A549 (cell line): ENCODE results near the gene C1orf141. TPM values are rescaled to one million over a fixed set of nuclear protein-coding genes. Genes with fewer than 3 reads are reported as not detected.

Source experiments
- ATAC-seq, 2 experiments: fragments of 200-7000 bp in 1 of 2; fragments of >200 bp in 1 of 2; cut with Nextera tagmentation in 1 of 2; cut with Tn5 transposase in 1 of 2; 3 replicates each; pipeline versions ENCODE4 v1.8.0 to v1.9.1; 2018 to 2020; ENCODE audit warnings: mild to moderate bottlenecking in 1 of 2, moderate library complexity in 1 of 2
- CTCF ChIA-PET: fragments of 300-600 bp; sonication (Branson Sonifier 250); formaldehyde crosslinking; extraction: SDS; loops from one replicate; lab custom pipeline; 2021; ENCODE audit warnings: antibody characterized with exemption, inconsistent platforms; lab: Yijun Ruan, JAX
- POLR2A ChIA-PET: fragments of 350-600 bp; formaldehyde crosslinking; extraction: SDS; loops from one replicate; lab custom pipeline; 2021; ENCODE audit warnings: antibody characterized with exemption, inconsistent platforms; lab: Yijun Ruan, JAX
- DNase-seq, 2 experiments: peaks; one replicate each; pipeline versions ENCODE4 v3.0.0 to v3.0.0-alpha.2; 2011 to 2016; ENCODE audit warnings: low read depth in 1 of 2, low spot score in 1 of 2
- FAIRE-seq: peaks from 2 replicates; lab custom pipeline; 2011; peaks lifted over from hg19 to GRCh38; lab: Jason Lieb, UNC
- H3K27ac ChIP-seq, 2 experiments: fragments of >200 bp; sonication (Bioruptor Twin); formaldehyde crosslinking; 3 replicates each; pipeline ENCODE4 v1.5.1; 2016 to 2017
- H3K4me1 ChIP-seq: fragments of >200 bp; sonication (Bioruptor Twin); formaldehyde crosslinking; 3 replicates; pipeline ENCODE4 v1.6.1; 2016
- H3K4me2 ChIP-seq: fragments of >200 bp; sonication (Bioruptor Twin); formaldehyde crosslinking; 3 replicates; pipeline ENCODE4 v1.6.1; 2016
- H3K4me3 ChIP-seq: fragments of >200 bp; sonication (Bioruptor Twin); formaldehyde crosslinking; 3 replicates; pipeline ENCODE4 v1.5.1; 2016
- H3K9me3 ChIP-seq: fragments of >200 bp; sonication (Bioruptor Twin); formaldehyde crosslinking; 3 replicates; pipeline ENCODE4 v1.6.1; 2016
- E2F6 ChIP-seq: IDR thresholded peaks from 2 replicates; pipeline ENCODE4 v1.6.1; 2012; ENCODE audit warnings: low read depth, borderline replicate concordance
- ELK1 ChIP-seq: fragments of 150-350 bp; IDR thresholded peaks from 2 replicates; pipeline ENCODE4 v1.6.1; 2014; ENCODE audit warnings: low read depth, mild to moderate bottlenecking, low read length
- FOSB ChIP-seq: fragments of 250-450 bp; sonication (Bioruptor Pico); IDR thresholded peaks from 2 replicates; pipeline ENCODE4 v1.5.0; 2020; ENCODE audit warnings: mild to moderate bottlenecking, moderate library complexity
- FOSL2 ChIP-seq, 2 experiments: fragments of 450-650 bp in 1 of 2; fragments of >200 bp in 1 of 2; sonication (Bioruptor Twin) in 1 of 2; formaldehyde crosslinking; IDR thresholded peaks; 2 replicates each; pipeline versions ENCODE4 v1.5.0 to v1.6.1; 2016 to 2020; ENCODE audit warnings: mild to moderate bottlenecking in 1 of 2, moderate library complexity in 1 of 2
- GATA3 ChIP-seq: IDR thresholded peaks from 2 replicates; pipeline ENCODE4 v1.6.1; 2012; ENCODE audit warnings: borderline replicate concordance
- HDAC2 ChIP-seq: fragments of 200-600 bp; sonication (generic); IDR thresholded peaks from 2 replicates; pipeline ENCODE4 v1.6.1; 2016
- HEYL ChIP-seq: fragments of 250-450 bp; sonication (Bioruptor Pico); IDR thresholded peaks from 2 replicates; pipeline ENCODE4 v1.8.0; 2021; ENCODE audit warnings: mild to moderate bottlenecking, moderate library complexity
- HMGXB4 ChIP-seq: fragments of 250-450 bp; sonication (Bioruptor Pico); IDR thresholded peaks from 2 replicates; pipeline ENCODE4 v1.5.0; 2021; ENCODE audit warnings: mild to moderate bottlenecking, moderate library complexity, borderline replicate concordance
- HOXA7 ChIP-seq: fragments of 250-450 bp; sonication (Bioruptor Pico); IDR thresholded peaks from 2 replicates; pipeline ENCODE4 v1.5.0; 2020; ENCODE audit warnings: mild to moderate bottlenecking, moderate library complexity
- HOXB13 ChIP-seq: fragments of 250-450 bp; sonication (Bioruptor Pico); IDR thresholded peaks from 2 replicates; pipeline ENCODE4 v1.5.0; 2020; ENCODE audit warnings: low read depth, mild to moderate bottlenecking, moderate library complexity
- JUN ChIP-seq, 2 experiments: fragments of >200 bp; sonication (Bioruptor Twin); formaldehyde crosslinking; IDR thresholded peaks; 2 replicates in 1 of 2; 3 replicates in 1 of 2; pipeline ENCODE4 v1.6.1; 2016 to 2017
- JUNB ChIP-seq: fragments of >200 bp; sonication (Bioruptor Twin); formaldehyde crosslinking; IDR thresholded peaks from 2 replicates; pipeline ENCODE4 v1.6.1; 2016
- KDM1A ChIP-seq: fragments of 200-600 bp; sonication (generic); IDR thresholded peaks from 2 replicates; pipeline ENCODE4 v1.6.1; 2016; ENCODE audit warnings: low read depth, mild to moderate bottlenecking
- MYC ChIP-seq: IDR thresholded peaks from 2 replicates; pipeline ENCODE4 v1.6.1; 2012; ENCODE audit warnings: mild to moderate bottlenecking, inconsistent platforms, low read length, improper control_type of control experiment, borderline replicate concordance
- NFE2L2 ChIP-seq: fragments of 150-350 bp; conservative IDR thresholded peaks from 2 replicates; pipeline ENCODE4 v1.6.1; 2014; ENCODE audit warnings: low read length
- NR3C1 ChIP-seq: fragments of >200 bp; sonication (Bioruptor Twin); formaldehyde crosslinking; IDR thresholded peaks from 3 replicates; pipeline ENCODE4 v1.6.1; 2017
- PBX3 ChIP-seq: IDR thresholded peaks from 2 replicates; pipeline ENCODE4 v1.6.1; 2012
- POLR2A ChIP-seq: IDR thresholded peaks from 2 replicates; pipeline ENCODE4 v1.6.1; 2012; ENCODE audit warnings: mild to moderate bottlenecking, low read length
- RARB ChIP-seq: fragments of 250-450 bp; sonication (Bioruptor Pico); IDR thresholded peaks from 2 replicates; pipeline ENCODE4 v1.8.0; 2021; ENCODE audit warnings: mild to moderate bottlenecking, moderate library complexity
- RCOR1 ChIP-seq: fragments of 150-350 bp; IDR thresholded peaks from 2 replicates; pipeline ENCODE4 v1.6.1; 2014; ENCODE audit warnings: antibody characterized with exemption, low read length, low read depth
- RNF2 ChIP-seq: fragments of 200-600 bp; sonication (generic); IDR thresholded peaks from 2 replicates; pipeline ENCODE4 v1.6.1; 2016; ENCODE audit warnings: low read depth, mild to moderate bottlenecking, antibody characterized with exemption, moderate library complexity, borderline replicate concordance
- TFCP2L1 ChIP-seq: fragments of 250-450 bp; sonication (Bioruptor Pico); IDR thresholded peaks from 2 replicates; pipeline ENCODE4 v1.5.0; 2021; ENCODE audit warnings: mild to moderate bottlenecking
- TP53 ChIP-seq: fragments of 250-450 bp; sonication (Bioruptor Pico); IDR thresholded peaks from 2 replicates; pipeline ENCODE4 v1.5.0; 2021; ENCODE audit warnings: mild to moderate bottlenecking, moderate library complexity
- ZC3H11A ChIP-seq: fragments of 450-650 bp; IDR thresholded peaks from 2 replicates; pipeline ENCODE4 v1.6.1; 2014; ENCODE audit warnings: antibody characterized with exemption, mild to moderate bottlenecking
- ZSCAN20 ChIP-seq: fragments of 250-450 bp; sonication (Bioruptor Pico); IDR thresholded peaks from 2 replicates; pipeline ENCODE4 v1.8.0; 2022; ENCODE audit warnings: mild to moderate bottlenecking, moderate library complexity
- WGBS: methylation state at CpG from one replicate; pipeline ENCODE4 v1.1.6; 2017; ENCODE audit errors: missing lambda C conversion rate; 5-methylcytosine and 5-hydroxymethylcytosine counted together
- polyA plus RNA-seq, 4 experiments: library from polyadenylated mRNA; depleted of rRNA in 3 of 4; stranded (reverse); fragments of >200 nt; fragmentation: RNase III in 1 of 4; extraction: RNeasy Plus Mini Kit Qiagen cat#74134 plus additional on column Dnase treatment in 1 of 4; gene quantifications; 2 replicates in 3 of 4; 3 replicates in 1 of 4; pipeline ENCODE4 v1.2.3, GENCODE V29; 2011 to 2017

The C1orf141 gene
- polyA plus RNA-seq, 2 of the 4 experiments (the other 2 are of a cell fraction): not detected

- TF ChIP-seq TP53 (CRISPR knock-in tag) (no peak), ZC3H11A (no peak), FOSB (no peak), JUNB (no peak)
Observed at GRCh38 chr1:67051196-67051595, 83.6 kb downstream of the C1orf141 start (continued).

GRCh38 chr1:67044631-67045270 lies 90.0 kb downstream of the C1orf141 start:
- no peak for TF ChIP-seq ELK1
- no peak for TF ChIP-seq RARB
- TF ChIP-seq PBX3: no peak
- TF ChIP-seq MYC: no peak
- TF ChIP-seq KDM1A: no peak
- no peak for TF ChIP-seq E2F6
- TF ChIP-seq GATA3: no peak
- 90% methylated on average over 4 of the region's 4 CpGs for WGBS
- ATAC-seq (no peak), FAIRE-seq (no peak), DNase-seq (no peak)
- no peaks in the 10 kb centered on the region for H3K4me1 ChIP-seq
- H3K27ac ChIP-seq: no peak overlapping the region
- H3K4me2 ChIP-seq: no peak overlapping the region
- ChIA-PET POLR2A (no interaction called here), CTCF (interaction anchor here (3.0 kb wide), 1 partner anchor 104 kb away, joined by 10 read pairs; no protein-coding TSS in a partner anchor)
- no peaks in the 10 kb centered on the region for H3K9me3 ChIP-seq
- no peak overlapping the region for H3K4me3 ChIP-seq

- CTCF ChIA-PET: interaction anchor here (2.0 kb wide), 1 partner anchor 106 kb away, joined by 5 read pairs; no protein-coding TSS in a partner anchor
Observed at GRCh38 chr1:67043366-67043765, 91.4 kb downstream of the C1orf141 start.

More at GRCh38 chr1:67043366-67043765, 91.4 kb downstream of the C1orf141 start:
- TF ChIP-seq RARB (no peak), FOSL2 (IDR thresholded peaks at IDR 0.05) (no peak), FOSL2 (CRISPR knock-in tag; IDR thresholded peaks at IDR 0.05) (no peak), ZSCAN20 (CRISPR knock-in tag) (no peak), NFE2L2 (no peak), HOXA7 (CRISPR knock-in tag) (no peak), MYC (no peak), HEYL (CRISPR knock-in tag) (no peak), POLR2A (no peak), HMGXB4 (no peak), FOSB (no peak), RCOR1 (no peak), RNF2 (no peak), NR3C1 (no peak), HOXB13 (no peak), JUN (IDR thresholded peaks at IDR 0.05) (no peak), ZC3H11A (no peak), TFCP2L1 (no peak), HDAC2 (no peak), GATA3 (no peak)
- no peak for FAIRE-seq
- Histone ChIP-seq H3K27ac (no peak overlapping the region), H3K9me3 (no peaks in the 10 kb centered on the region), H3K4me2 (no peak overlapping the region), H3K4me1 (no peaks in the 10 kb centered on the region), H3K4me3 (no peak overlapping the region)
- no peak for ATAC-seq
- DNase-seq: no peak
- POLR2A ChIA-PET: no interaction called here
- WGBS: 77% methylated on average over 3 of the region's 3 CpGs
